Parathyroid adenoma (tissue), 2 donors: Measurements from ENCODE around the gene ZNF787.

Experiments used
- H2AFZ ChIP-seq: fragments of 300-600 bp; sonication (generic); one replicate; pipeline ENCODE4 v1.7.0; 2017; ENCODE audit warnings: antibody characterized with exemption, mild to moderate bottlenecking
- H3K27ac ChIP-seq: fragments of 300-600 bp; sonication (generic); one replicate; pipeline ENCODE4 v1.7.0; 2017
- H3K27me3 ChIP-seq: fragments of 300-600 bp; sonication (generic); one replicate; pipeline ENCODE4 v1.7.0; 2017; ENCODE audit warnings: low read length; ENCODE audit not compliant: control insufficient read depth, insufficient read depth
- H3K36me3 ChIP-seq: fragments of 300-600 bp; sonication (generic); one replicate; pipeline ENCODE4 v1.7.0; 2017; ENCODE audit warnings: low read length; ENCODE audit not compliant: control insufficient read depth, insufficient read depth
- H3K4me1 ChIP-seq: fragments of 300-600 bp; sonication (generic); one replicate; pipeline ENCODE4 v1.7.0; 2017; ENCODE audit warnings: control low read depth
- H3K4me2 ChIP-seq: fragments of 300-600 bp; sonication (generic); one replicate; pipeline ENCODE4 v1.7.0; 2017; ENCODE audit warnings: low read length
- H3K4me3 ChIP-seq: fragments of 300-600 bp; sonication (generic); one replicate; pipeline ENCODE4 v1.7.0; 2017; ENCODE audit warnings: low read depth, low read length
- H3K79me2 ChIP-seq: fragments of 300-600 bp; sonication (generic); one replicate; pipeline ENCODE4 v1.7.0; 2017; ENCODE audit warnings: control low read depth
- H3K9ac ChIP-seq: fragments of 300-600 bp; sonication (generic); one replicate; pipeline ENCODE4 v1.7.0; 2017; ENCODE audit warnings: mild to moderate bottlenecking
- H3K9me3 ChIP-seq: fragments of 300-600 bp; sonication (generic); one replicate; pipeline ENCODE4 v1.7.0; 2017; ENCODE audit warnings: low read length; ENCODE audit not compliant: control insufficient read depth
- TF ChIP-seq, protein P1 (sequence below): fragments of 300-600 bp; sonication (generic); IDR thresholded peaks from one replicate; pipeline ENCODE4 v1.7.0; 2017; ENCODE audit warnings: antibody characterized with exemption, mild to moderate bottlenecking
- donor health status: primary hyperparathyroidism.

The ZNF787 gene

DNA sequence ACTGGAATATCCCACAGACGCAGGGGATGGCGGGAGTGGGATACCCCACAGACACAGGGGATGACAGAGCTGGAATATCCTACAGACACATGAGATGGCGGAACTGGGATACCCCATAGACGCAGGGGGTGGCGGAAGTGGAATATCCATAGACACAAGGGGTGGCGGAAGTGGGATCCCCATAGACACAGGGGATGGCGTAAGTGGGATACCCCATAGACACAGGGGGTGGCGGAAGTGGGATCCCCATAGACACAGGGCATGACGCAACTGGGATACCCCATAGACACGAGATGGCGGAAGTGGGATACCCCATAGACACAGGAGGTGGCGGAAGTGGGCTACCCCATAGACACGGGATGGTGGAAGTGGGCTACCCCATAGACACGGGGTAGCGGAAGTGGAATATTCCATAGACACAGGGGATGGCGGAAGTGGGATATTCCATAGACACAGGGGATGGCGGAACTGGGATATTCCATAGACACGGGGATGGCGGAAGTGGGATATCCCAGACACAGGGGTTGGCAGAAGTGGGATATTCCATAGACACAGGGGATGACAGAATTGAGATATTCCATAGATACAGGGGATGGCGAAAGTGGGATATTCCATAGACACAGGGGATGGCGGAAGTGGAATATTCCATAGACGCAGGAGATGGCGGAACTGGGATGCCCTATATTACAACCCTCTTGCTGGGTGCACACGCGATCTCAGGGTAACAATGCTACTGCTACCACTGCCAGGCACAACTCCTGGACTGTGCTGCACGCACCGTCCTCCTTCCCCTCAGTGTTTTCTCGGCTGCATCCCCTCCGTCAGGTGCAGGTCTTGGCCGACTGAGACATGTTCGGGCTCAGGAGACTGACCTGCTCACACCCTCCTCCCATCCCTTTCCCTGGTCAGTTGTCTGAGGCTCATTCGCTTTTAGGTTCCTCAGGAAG is 28.1 kb downstream of the ZNF787 start:
- Histone ChIP-seq H3K9ac (no peak overlapping the region), H3K79me2 (peaks cover 38% of the 10 kb centered on the region), H3K4me1 (no peaks in the 10 kb centered on the region), H3K9me3 (no peaks in the 10 kb centered on the region), H2AFZ (no peak overlapping the region), H3K36me3 (no peaks in the 10 kb centered on the region), H3K4me3 (no peak overlapping the region), H3K4me2 (no peak overlapping the region), H3K27ac (no peak overlapping the region), H3K27me3 (no peaks in the 10 kb centered on the region)
- TF ChIP-seq, protein P1, sequence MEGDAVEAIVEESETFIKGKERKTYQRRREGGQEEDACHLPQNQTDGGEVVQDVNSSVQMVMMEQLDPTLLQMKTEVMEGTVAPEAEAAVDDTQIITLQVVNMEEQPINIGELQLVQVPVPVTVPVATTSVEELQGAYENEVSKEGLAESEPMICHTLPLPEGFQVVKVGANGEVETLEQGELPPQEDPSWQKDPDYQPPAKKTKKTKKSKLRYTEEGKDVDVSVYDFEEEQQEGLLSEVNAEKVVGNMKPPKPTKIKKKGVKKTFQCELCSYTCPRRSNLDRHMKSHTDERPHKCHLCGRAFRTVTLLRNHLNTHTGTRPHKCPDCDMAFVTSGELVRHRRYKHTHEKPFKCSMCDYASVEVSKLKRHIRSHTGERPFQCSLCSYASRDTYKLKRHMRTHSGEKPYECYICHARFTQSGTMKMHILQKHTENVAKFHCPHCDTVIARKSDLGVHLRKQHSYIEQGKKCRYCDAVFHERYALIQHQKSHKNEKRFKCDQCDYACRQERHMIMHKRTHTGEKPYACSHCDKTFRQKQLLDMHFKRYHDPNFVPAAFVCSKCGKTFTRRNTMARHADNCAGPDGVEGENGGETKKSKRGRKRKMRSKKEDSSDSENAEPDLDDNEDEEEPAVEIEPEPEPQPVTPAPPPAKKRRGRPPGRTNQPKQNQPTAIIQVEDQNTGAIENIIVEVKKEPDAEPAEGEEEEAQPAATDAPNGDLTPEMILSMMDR, result no peak

- H2AFZ ChIP-seq, result no peak overlapping the region
- no peaks in the 10 kb centered on the region for H3K4me1 ChIP-seq
- H3K9me3 ChIP-seq, result no peaks in the 10 kb centered on the region
- no peak overlapping the region for H3K9ac ChIP-seq
- H3K27ac ChIP-seq, result no peak overlapping the region
- H3K27me3 ChIP-seq, result no peaks in the 10 kb centered on the region
- TF ChIP-seq, protein P1, result no peak
- H3K79me2 ChIP-seq, result peaks cover 34% of the 10 kb centered on the region
- no peak overlapping the region for H3K4me3 ChIP-seq
- H3K36me3 ChIP-seq, result no peaks in the 10 kb centered on the region
- H3K4me2 ChIP-seq, result no peak overlapping the region
Measured at GRCh38 chr19:56091751-56092546, 29.1 kb downstream of the ZNF787 start.

DNA sequence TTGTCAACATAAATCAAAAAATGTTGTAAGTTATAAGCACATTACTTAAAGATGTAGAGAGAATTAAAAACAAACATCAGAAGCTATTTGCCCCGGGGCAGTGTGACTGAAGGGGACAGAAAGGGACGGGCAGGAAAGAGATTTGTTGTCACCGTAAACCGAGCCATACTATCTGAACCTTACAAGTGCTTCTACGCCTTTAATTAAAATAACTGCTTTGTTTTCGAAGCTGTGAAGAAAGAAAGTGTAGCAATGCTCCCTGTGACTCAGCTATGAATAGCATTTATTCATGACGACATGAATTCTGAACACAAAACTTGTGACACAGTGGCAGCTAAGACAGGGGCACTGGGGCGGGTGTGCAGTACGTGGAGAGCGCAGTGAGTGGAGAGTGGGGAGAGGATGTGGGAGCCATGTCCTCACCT is 30.0 kb downstream of the ZNF787 start:
- Histone ChIP-seq H3K27ac (no peak overlapping the region), H3K9me3 (no peaks in the 10 kb centered on the region), H3K4me3 (no peak overlapping the region), H2AFZ (no peak overlapping the region), H3K4me2 (no peak overlapping the region), H3K4me1 (no peaks in the 10 kb centered on the region), H3K36me3 (no peaks in the 10 kb centered on the region), H3K27me3 (no peaks in the 10 kb centered on the region), H3K79me2 (peaks cover 34% of the 10 kb centered on the region), H3K9ac (no peak overlapping the region)
- TF ChIP-seq, protein P1, result no peak

GRCh38 chr19:56089344-56089743 is 31.8 kb downstream of the ZNF787 start:
- H3K27me3 ChIP-seq, result no peaks in the 10 kb centered on the region
- H3K36me3 ChIP-seq, result no peaks in the 10 kb centered on the region
- H3K4me3 ChIP-seq, result no peak overlapping the region
- H3K9me3 ChIP-seq, result no peaks in the 10 kb centered on the region
- TF ChIP-seq, protein P1, result no peak
- H3K79me2 ChIP-seq, result peaks cover 29% of the 10 kb centered on the region
- no peak overlapping the region for H3K27ac ChIP-seq
- no peak overlapping the region for H3K4me2 ChIP-seq
- no peak overlapping the region for H2AFZ ChIP-seq
- H3K9ac ChIP-seq, result no peak overlapping the region
- no peaks in the 10 kb centered on the region for H3K4me1 ChIP-seq
